Spleen (tissue), 7 donors: Measurements from ENCODE around the gene KIAA1328.

Experiments
- POLR2A ChIP-seq, 3 donors: fragments of 450-650 bp; IDR thresholded peaks; one replicate each; pipeline ENCODE4 v1.5.1; 2017; ENCODE audit warnings: antibody characterized with exemption in 3 of 3, mild to moderate bottlenecking in 1 of 3
- POLR2AphosphoS5 ChIP-seq, 3 donors: sonication (generic); formaldehyde crosslinking; IDR thresholded peaks; one replicate each; pipeline ENCODE4 v1.5.1; 2017; ENCODE audit warnings: antibody characterized with exemption in 3 of 3
- TF ChIP-seq, protein P1 (sequence below), 11 experiments: fragments of 200-600 bp in 7 of 11; fragments of 450-650 bp in 4 of 11; sonication (generic) in 4 of 11; IDR thresholded peaks in 8 of 11; conservative IDR thresholded peaks in 3 of 11; 1 replicate in 7 of 11; 2 replicates in 4 of 11; pipeline versions ENCODE4 v1.4.0 to v1.8.0; 2016 to 2021; ENCODE audit warnings: antibody characterized with exemption in 11 of 11, inconsistent platforms in 4 of 11, mild to moderate bottlenecking in 1 of 11
- donor health status: DM: no; HTN: no; CAD: no; lungs with moderate emphysema.
- donor health status: DM: no; HTN: no; CAD: no.
- donor health status: DM: no; HTN: no; CAD: no.

DNA sequence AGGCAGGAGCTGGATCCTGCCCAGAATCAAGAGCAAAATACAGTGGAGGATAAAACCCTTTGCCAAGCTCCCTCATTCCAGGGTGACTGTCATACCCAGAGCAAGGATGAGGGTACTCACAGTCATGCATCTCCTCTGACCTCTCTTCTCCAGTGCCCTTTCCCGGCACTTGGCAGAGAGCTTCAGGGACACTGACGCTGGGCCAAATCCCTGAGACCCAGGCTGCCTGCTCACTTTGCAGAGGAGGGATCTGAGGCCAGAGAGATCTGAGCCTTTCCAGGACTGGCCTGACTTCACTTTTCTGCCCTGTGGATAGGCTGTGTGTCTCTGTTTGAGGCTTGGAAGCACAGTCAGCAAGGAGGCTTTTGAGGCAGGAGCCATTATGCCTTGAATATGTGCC, 406.7 kb downstream of the KIAA1328 start:
- TF ChIP-seq, protein P1, sequence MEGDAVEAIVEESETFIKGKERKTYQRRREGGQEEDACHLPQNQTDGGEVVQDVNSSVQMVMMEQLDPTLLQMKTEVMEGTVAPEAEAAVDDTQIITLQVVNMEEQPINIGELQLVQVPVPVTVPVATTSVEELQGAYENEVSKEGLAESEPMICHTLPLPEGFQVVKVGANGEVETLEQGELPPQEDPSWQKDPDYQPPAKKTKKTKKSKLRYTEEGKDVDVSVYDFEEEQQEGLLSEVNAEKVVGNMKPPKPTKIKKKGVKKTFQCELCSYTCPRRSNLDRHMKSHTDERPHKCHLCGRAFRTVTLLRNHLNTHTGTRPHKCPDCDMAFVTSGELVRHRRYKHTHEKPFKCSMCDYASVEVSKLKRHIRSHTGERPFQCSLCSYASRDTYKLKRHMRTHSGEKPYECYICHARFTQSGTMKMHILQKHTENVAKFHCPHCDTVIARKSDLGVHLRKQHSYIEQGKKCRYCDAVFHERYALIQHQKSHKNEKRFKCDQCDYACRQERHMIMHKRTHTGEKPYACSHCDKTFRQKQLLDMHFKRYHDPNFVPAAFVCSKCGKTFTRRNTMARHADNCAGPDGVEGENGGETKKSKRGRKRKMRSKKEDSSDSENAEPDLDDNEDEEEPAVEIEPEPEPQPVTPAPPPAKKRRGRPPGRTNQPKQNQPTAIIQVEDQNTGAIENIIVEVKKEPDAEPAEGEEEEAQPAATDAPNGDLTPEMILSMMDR (IDR thresholded peaks at IDR 0.05 in 8 of 11, conservative IDR thresholded peaks at IDR 0.05 in 3 of 11), result no peak
- TF ChIP-seq POLR2A (IDR thresholded peaks at IDR 0.05) (no peak), POLR2AphosphoS5 (IDR thresholded peaks at IDR 0.05) (no peak)
